ACC112 (cell line): ENCODE data around the gene SETX.
"Not testable (repeated sequence)": the region's sequence is repeated elsewhere in the genome, so short reads cannot be mapped to it uniquely, and the experiment has no call there.

Source experiments
- H2AFZ ChIP-seq: fragments of 200-600 bp; sonication (generic); one replicate; pipeline ENCODE4 v1.6.0; 2017; ENCODE audit warnings: antibody characterized with exemption, low read length; ENCODE audit not compliant: unreplicated experiment
- H3K27ac ChIP-seq: fragments of 200-600 bp; sonication (generic); 2 replicates; pipeline ENCODE4 v1.5.1; 2014; ENCODE audit warnings: low read depth, mild to moderate bottlenecking, antibody characterized with exemption, low read length, moderate library complexity
- H3K27me3 ChIP-seq: fragments of 200-600 bp; sonication (generic); 2 replicates; pipeline ENCODE4 v1.6.1; 2014; ENCODE audit warnings: mild to moderate bottlenecking, antibody characterized with exemption, low read length, moderate library complexity, mixed read lengths; ENCODE audit not compliant: insufficient read depth
- H3K36me3 ChIP-seq: fragments of 200-600 bp; sonication (generic); 2 replicates; pipeline ENCODE4 v1.6.1; 2016; ENCODE audit warnings: mild to moderate bottlenecking, antibody characterized with exemption, low read length, moderate library complexity, mixed read lengths; ENCODE audit not compliant: insufficient read depth
- H3K4me1 ChIP-seq: fragments of 200-600 bp; sonication (generic); one replicate; pipeline ENCODE4 v1.6.1; 2016; ENCODE audit warnings: low read length, mixed read lengths; ENCODE audit not compliant: insufficient read depth, unreplicated experiment, control insufficient read depth
- H3K4me3 ChIP-seq: fragments of 200-600 bp; sonication (generic); 2 replicates; pipeline ENCODE4 v1.5.1; 2014; ENCODE audit warnings: mild to moderate bottlenecking, low read depth, low read length
- H3K79me2 ChIP-seq: fragments of 200-600 bp; sonication (generic); one replicate; pipeline ENCODE4 v1.6.0; 2016; ENCODE audit warnings: low read length; ENCODE audit not compliant: control insufficient read depth, unreplicated experiment, insufficient read depth

SETX gene

DNA sequence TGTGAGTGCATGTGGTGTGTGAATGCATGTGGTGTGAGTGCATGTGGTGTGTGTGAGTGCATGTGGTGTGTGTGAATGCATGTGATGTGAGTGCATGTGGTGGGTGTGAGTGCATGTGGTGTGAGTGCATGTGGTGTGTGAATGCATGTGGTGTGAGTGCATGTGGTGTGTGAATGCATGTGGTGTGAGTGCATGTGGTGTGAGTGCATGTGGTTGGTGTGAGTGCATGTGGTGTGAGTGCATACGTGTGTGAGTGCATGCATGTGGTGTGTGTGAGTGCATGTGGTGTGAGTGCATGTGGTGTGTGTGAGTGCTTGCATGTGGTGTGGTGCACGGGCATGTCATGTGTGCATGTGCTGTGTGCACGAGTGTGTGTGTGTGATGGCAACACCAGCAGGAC lies 23.6 kb upstream of the SETX start:
- H3K27ac ChIP-seq, H3K4me3 ChIP-seq, H3K4me1 ChIP-seq, H3K27me3 ChIP-seq, H2AFZ ChIP-seq, H3K79me2 ChIP-seq: not testable (repeated sequence)
- H3K36me3 ChIP-seq, result peaks cover 13% of the 10 kb centered on the region; the same call in 1 of the 2 replicates

DNA sequence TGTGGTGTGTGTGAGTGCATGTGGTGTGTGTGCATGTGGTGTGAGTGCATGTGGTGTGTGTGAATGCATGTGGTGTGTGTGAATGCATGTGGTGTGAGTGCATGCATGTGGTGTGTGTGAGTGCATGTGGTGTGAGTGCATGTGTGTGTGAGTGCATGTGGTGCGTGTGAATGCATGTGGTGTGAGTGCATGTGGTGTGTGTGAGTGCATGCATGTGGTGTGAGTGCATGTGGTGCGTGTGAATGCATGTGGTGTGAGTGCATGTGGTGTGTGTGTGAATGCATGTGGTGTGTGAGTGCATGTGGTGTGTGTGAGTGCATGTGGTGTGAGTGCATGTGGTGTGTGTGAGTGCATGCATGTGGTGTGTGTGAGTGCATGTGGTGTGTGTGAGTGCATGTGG lies 23.0 kb upstream of the SETX start:
- not testable (repeated sequence) for H3K27ac ChIP-seq, H2AFZ ChIP-seq, H3K4me3 ChIP-seq, H3K4me1 ChIP-seq, H3K79me2 ChIP-seq, H3K27me3 ChIP-seq
- H3K36me3 ChIP-seq, result peaks cover 12% of the 10 kb centered on the region; the same call in 1 of the 2 replicates

DNA sequence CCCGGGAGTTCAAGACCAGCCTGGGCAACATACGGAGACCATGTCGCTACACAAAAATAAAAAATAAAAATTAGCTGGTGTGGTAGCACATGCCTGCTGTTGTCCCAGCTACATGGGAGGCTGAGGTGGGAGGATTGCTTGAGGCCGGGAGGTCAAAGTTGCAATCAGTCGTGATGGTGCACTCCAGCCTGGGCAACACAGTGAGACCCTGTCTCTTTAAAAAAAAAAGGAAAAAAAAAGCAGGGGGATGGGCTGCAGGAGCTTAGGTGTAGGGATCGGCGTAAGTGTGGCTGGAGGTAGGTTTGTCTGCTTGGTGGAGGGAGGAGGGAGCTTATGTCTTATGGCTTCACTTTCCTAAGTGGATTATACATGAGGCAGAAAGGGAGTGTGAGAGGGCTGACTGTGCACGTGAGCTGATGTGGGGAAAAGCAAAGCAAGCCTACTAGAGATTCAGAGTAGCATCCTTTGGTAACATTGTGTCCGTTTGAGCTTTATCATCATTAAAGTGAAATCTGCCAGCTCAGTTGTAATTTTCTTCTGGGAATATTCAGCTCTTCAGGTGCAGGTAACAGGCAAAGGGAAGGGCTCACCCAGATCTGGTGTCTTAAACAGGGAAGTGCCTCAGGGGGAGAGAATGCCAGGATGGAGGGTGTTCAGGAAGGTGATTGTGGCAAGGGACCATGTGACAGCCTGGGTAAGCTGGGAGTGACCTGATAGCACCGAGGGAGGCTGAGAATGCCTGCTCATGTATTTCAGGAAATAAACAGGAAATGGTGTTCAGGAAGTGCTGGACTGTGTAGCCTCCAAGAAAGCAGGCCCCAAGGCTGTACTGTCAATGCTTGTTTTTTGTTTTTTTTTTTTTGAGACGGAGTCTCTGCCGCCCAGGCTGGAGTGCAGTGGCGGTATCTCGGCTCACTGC lies 17.6 kb upstream of the SETX start:
- Histone ChIP-seq H3K79me2 (no peaks in the 10 kb centered on the region), H3K4me1 (no peaks in the 10 kb centered on the region), H3K27ac (no peak overlapping the region), H2AFZ (peak overlapping the region; percentile 9), H3K36me3 (peaks cover 4% of the 10 kb centered on the region; the same call in 1 of the 2 replicates), H3K27me3 (no peaks in the 10 kb centered on the region), H3K4me3 (no peak overlapping the region)

DNA sequence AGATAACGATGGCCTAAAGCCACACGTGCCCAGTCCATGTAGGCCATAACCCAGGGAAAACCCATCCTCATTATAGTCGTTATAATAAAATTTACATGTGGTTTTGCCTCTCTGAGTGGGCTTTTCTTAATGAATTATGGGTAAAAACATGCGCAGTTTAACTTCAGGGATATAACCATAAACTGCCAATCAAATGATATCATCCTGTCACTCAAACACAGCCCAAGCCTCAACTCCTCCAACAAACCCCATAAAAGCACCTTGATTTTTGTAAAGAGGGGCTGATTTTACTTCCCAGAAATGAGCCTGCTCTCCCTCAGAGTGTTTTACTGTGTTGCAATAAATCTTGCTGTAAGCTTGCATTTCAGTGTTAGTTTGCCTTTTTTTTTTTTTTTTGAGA lies 15.8 kb upstream of the SETX start:
- H2AFZ ChIP-seq, result no peak overlapping the region

DNA sequence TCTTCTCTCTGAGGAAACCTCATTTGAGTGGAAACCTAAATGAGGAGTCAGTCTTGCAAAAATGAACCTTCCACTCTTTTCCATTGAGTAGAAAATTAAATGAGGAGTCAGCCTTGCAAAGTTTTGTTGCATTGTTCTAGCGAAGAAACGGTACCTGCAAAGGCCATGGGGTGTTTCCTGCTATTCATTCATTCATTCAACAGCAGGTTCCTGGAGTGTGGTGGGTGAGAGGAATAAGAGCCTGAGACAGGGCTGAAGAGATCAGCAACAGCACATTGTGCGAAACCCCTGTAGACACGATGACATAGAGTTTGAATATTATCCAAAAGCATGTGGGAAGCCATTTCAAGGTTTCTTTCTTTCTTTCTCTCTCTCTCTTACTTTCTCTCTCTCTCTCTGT lies 14.6 kb upstream of the SETX start:
- no peak overlapping the region for H3K27ac ChIP-seq
- no peak overlapping the region for H3K4me3 ChIP-seq
- no peaks in the 10 kb centered on the region for H3K4me1 ChIP-seq
- no peaks in the 10 kb centered on the region for H3K27me3 ChIP-seq
- no peaks in the 10 kb centered on the region for H3K36me3 ChIP-seq
- H2AFZ ChIP-seq, result no peak overlapping the region
- H3K79me2 ChIP-seq, result no peaks in the 10 kb centered on the region

More for the DNA sequence above, 15.8 kb upstream of the SETX start:
- no peaks in the 10 kb centered on the region for H3K36me3 ChIP-seq
- H3K4me3 ChIP-seq, result no peak overlapping the region
- H3K79me2 ChIP-seq, result no peaks in the 10 kb centered on the region
- H3K27me3 ChIP-seq, result no peaks in the 10 kb centered on the region
- H3K27ac ChIP-seq, result no peak overlapping the region
- no peaks in the 10 kb centered on the region for H3K4me1 ChIP-seq

DNA sequence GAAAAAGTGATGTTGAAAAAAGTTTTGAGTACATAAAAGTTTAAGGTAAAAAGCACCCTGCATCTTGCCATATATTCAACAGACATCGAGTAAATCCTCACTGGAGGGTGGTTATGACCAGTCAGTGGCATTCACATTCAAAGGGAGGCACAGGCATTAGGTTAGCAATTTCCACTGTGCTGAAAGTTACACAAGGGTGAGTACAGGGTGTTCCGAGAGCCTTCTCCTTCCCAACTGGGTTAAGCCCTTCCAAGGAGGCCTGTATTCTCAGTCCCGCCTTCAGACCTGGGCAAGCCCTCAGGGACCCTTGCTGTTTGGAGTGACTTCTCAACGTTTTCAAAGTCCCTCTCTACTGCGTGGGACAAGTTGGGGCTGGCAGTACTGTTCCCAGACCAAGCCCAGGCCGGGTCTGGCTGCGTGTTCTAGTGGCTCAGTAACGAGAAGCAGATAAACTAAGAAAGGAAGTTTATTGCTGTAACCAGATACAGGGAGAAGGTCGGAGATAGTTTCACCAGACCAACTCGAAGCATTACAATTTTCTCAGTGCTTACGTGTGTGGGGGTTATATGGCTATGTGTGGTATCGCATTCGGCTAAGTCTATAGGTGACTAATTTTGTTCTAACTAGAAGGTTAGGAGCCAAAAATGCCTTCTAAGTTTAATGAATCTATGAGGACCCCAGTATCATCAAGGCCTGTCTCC lies 13.0 kb upstream of the SETX start:
- Histone ChIP-seq H3K27ac (no peak overlapping the region), H3K4me1 (no peaks in the 10 kb centered on the region), H3K27me3 (no peaks in the 10 kb centered on the region), H3K4me3 (no peak overlapping the region), H3K36me3 (no peaks in the 10 kb centered on the region), H3K79me2 (no peaks in the 10 kb centered on the region), H2AFZ (no peak overlapping the region)

DNA sequence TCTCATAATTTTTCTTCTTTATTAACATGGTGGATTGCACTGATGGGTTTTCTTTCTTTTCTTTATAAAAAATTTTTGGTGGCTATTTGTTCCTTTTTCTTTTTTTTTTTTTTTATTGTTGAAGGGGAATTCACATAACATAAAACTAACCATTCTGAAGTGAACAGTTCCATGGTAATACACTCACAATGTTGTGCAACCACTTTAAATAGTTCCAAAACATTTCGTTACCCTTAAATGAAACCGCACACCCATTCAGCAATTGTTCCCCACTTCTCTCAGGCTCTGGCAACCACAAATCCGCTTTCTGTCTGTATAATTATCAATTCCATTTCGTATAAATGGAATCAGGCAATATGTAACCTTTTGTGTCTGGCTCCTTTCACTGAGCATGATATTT lies 11.7 kb upstream of the SETX start:
- no peak overlapping the region for H2AFZ ChIP-seq
- no peak overlapping the region for H3K4me3 ChIP-seq
- no peaks in the 10 kb centered on the region for H3K4me1 ChIP-seq
- no peaks in the 10 kb centered on the region for H3K36me3 ChIP-seq
- no peaks in the 10 kb centered on the region for H3K27me3 ChIP-seq
- no peak overlapping the region for H3K27ac ChIP-seq
- no peaks in the 10 kb centered on the region for H3K79me2 ChIP-seq

DNA sequence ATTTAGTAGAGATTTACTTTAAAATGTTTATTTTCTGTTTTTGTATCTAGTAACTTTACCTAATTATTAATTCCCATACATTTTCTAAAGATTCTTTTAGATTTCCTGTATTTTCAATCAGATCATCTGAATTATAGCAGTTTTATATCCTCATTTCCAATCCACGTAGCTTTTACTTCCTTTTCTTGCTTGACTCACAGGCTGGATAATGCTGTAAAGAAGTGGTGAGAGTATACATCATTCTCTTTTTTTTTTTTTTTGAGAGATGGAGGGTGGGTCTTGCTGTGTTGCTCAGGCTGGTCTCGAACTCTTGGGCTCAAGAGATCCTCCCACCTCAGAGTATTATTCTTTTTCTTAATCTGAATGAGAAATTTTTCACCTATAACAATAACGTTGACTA lies 11.2 kb upstream of the SETX start:
- H2AFZ ChIP-seq, result no peak overlapping the region
- no peaks in the 10 kb centered on the region for H3K79me2 ChIP-seq
- H3K36me3 ChIP-seq, result no peaks in the 10 kb centered on the region
- no peaks in the 10 kb centered on the region for H3K27me3 ChIP-seq
- H3K27ac ChIP-seq, result no peak overlapping the region
- no peak overlapping the region for H3K4me3 ChIP-seq
- H3K4me1 ChIP-seq, result no peaks in the 10 kb centered on the region

DNA sequence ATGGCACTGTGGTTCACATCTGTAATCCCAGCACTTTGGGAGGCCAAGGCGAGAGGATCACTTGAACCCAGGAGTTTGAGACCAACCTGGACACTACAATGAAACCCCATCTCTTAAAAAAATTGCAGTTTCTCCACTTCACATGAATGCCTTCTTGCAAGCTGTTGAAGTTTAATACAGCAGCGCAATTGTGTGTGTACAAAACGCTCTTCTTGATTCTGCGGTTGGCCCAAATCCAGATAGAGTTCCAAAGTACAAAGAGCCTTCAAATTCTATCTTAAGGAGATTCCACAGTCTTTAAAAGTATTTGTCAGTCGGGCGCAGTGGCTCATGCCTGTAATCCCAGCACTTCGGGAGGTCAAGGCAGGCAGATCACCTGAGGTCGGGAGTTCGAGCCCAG lies 9.3 kb upstream of the SETX start:
- H3K79me2 ChIP-seq, result no peaks in the 10 kb centered on the region
- no peaks in the 10 kb centered on the region for H3K27me3 ChIP-seq
- H3K4me3 ChIP-seq, result no peak overlapping the region
- H2AFZ ChIP-seq, result no peak overlapping the region
- H3K36me3 ChIP-seq, result no peaks in the 10 kb centered on the region
- H3K27ac ChIP-seq, result no peak overlapping the region
- H3K4me1 ChIP-seq, result no peaks in the 10 kb centered on the region

DNA sequence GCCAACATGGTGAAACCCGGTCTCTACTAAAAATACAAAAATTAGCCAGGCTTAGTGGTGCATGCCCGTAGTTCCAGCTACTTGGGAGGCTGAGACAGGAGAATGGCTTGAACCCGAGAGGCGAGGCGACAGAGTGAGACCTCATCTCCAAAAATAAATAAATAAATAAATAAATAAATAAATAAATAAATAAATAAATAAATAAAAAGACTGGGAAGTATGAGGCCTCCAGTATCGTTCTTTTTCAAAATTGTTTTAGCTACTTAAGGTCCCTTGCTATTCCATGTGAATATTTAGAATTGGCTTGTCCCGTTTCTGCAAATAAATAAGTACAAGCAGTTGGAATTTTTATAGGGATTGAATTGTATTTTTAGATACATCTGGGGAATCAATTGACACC lies 3.0 kb upstream of the SETX start:
- Histone ChIP-seq H3K79me2 (peaks cover 19% of the 10 kb centered on the region), H2AFZ (no peak overlapping the region), H3K27me3 (no peaks in the 10 kb centered on the region), H3K4me3 (no peak overlapping the region), H3K4me1 (peaks cover 10% of the 10 kb centered on the region), H3K36me3 (peaks cover 5% of the 10 kb centered on the region), H3K27ac (no peak overlapping the region)
